CD14-positive monocyte (primary cell): ENCODE measurements around the gene OR51B4. TPM values are rescaled to one million over a fixed set of nuclear protein-coding genes. Genes with fewer than 3 reads are reported as not detected.

Source experiments
- DNase-seq, 3 donors: peaks; one replicate each; pipeline ENCODE4 v3.0.0-alpha.2; 2011 to 2022
- H2AFZ ChIP-seq: 2 replicates; pipeline ENCODE4 v1.6.0; 2012; ENCODE audit warnings: mild to moderate bottlenecking, low read depth, low read length, inconsistent platforms; ENCODE audit not compliant: insufficient read depth, poor library complexity, severe bottlenecking
- H3K27ac ChIP-seq, 2 donors: 1 replicate in 1 of 2; 2 replicates in 1 of 2; pipeline ENCODE4 v1.5.1; 2012 to 2013; ENCODE audit warnings: low read length in 2 of 2, control low read depth in 1 of 2, inconsistent platforms in 1 of 2, low read depth in 1 of 2, mild to moderate bottlenecking in 1 of 2
- H3K27me3 ChIP-seq, 2 donors: one replicate each; pipeline versions ENCODE4 v1.6.0 to v1.6.1; 2011 to 2013; ENCODE audit warnings: low read length in 2 of 2; ENCODE audit not compliant: control insufficient read depth in 2 of 2, insufficient read depth in 2 of 2
- H3K36me3 ChIP-seq, 2 donors: replicated peaks in 1 of 2; 1 replicate in 1 of 2; 2 replicates in 1 of 2; pipeline versions ENCODE4 v1.5.1 to v1.6.1; 2012 to 2013; ENCODE audit warnings: low read length in 2 of 2, control low read depth in 1 of 2, inconsistent platforms in 1 of 2, mild to moderate bottlenecking in 1 of 2; ENCODE audit not compliant: insufficient read depth in 2 of 2, control insufficient read depth in 1 of 2
- H3K4me1 ChIP-seq, 2 donors: 1 replicate in 1 of 2; 2 replicates in 1 of 2; pipeline versions ENCODE4 v1.5.1 to v1.6.1; 2012 to 2013; ENCODE audit warnings: low read length in 2 of 2, control low read depth in 1 of 2, inconsistent platforms in 1 of 2, mild to moderate bottlenecking in 1 of 2, moderate library complexity in 1 of 2; ENCODE audit not compliant: insufficient read depth in 2 of 2, control insufficient read depth in 1 of 2
- H3K4me2 ChIP-seq: replicated peaks from 2 replicates; pipeline ENCODE3; 2012; ENCODE audit warnings: low read length, moderate library complexity, mild to moderate bottlenecking; ENCODE audit not compliant: poor library complexity, severe bottlenecking; ENCODE audit errors: extremely low read depth
- H3K4me3 ChIP-seq, 3 experiments: fragments of 200-600 bp in 1 of 3; sonication (generic) in 1 of 3; replicated peaks in 1 of 3; 1 replicate in 2 of 3; 2 replicates in 1 of 3; pipeline ENCODE4 v1.5.1; 2011 to 2013; ENCODE audit warnings: low read length in 3 of 3, mild to moderate bottlenecking in 3 of 3, control low read depth in 2 of 3, low read depth in 2 of 3, inconsistent platforms in 1 of 3, moderate library complexity in 1 of 3
- H3K79me2 ChIP-seq: 2 replicates; pipeline ENCODE4 v1.6.0; 2012; ENCODE audit warnings: mild to moderate bottlenecking, control low read depth, inconsistent platforms, low read length, moderate library complexity; ENCODE audit not compliant: insufficient read depth
- H3K9ac ChIP-seq: 2 replicates; pipeline ENCODE4 v1.6.0; 2017; ENCODE audit warnings: low read length, mild to moderate bottlenecking; ENCODE audit not compliant: insufficient read depth, poor library complexity, severe bottlenecking
- H3K9me3 ChIP-seq, 2 donors: replicated peaks in 1 of 2; 1 replicate in 1 of 2; 2 replicates in 1 of 2; pipeline versions ENCODE4 v1.5.1 to v1.6.1; 2012 to 2013; ENCODE audit warnings: low read length in 2 of 2, control low read depth in 1 of 2; ENCODE audit not compliant: control insufficient read depth in 1 of 2, insufficient read depth in 1 of 2
- H4K20me1 ChIP-seq: 2 replicates; pipeline ENCODE4 v1.6.0; 2012; ENCODE audit warnings: mild to moderate bottlenecking, low read length, control low read depth, moderate library complexity; ENCODE audit not compliant: insufficient read depth
- H3K27ac Mint-ChIP-seq, 7 donors: one replicate each; pipeline ENCODE4 v1.8.0; 2020; ENCODE audit warnings: mild to moderate bottlenecking in 7 of 7, mixed read lengths in 7 of 7, moderate library complexity in 6 of 7, inconsistent platforms in 2 of 7
- H3K27me3 Mint-ChIP-seq, 3 donors: one replicate each; pipeline ENCODE4 v1.8.0; 2021 to 2022; ENCODE audit warnings: low read depth in 3 of 3, mild to moderate bottlenecking in 3 of 3, mixed read lengths in 3 of 3, moderate library complexity in 3 of 3, inconsistent platforms in 1 of 3
- H3K36me3 Mint-ChIP-seq, 2 donors: one replicate each; pipeline ENCODE4 v1.8.0; 2020; ENCODE audit warnings: mixed read lengths in 2 of 2, inconsistent platforms in 1 of 2, mild to moderate bottlenecking in 1 of 2
- H3K4me1 Mint-ChIP-seq: one replicate; pipeline ENCODE4 v1.8.0; 2020; ENCODE audit warnings: mild to moderate bottlenecking, mixed read lengths
- H3K4me3 Mint-ChIP-seq, 2 donors: one replicate each; pipeline ENCODE4 v1.8.0; 2020; ENCODE audit warnings: mild to moderate bottlenecking in 2 of 2, mixed read lengths in 2 of 2, moderate library complexity in 1 of 2
- H3K9me3 Mint-ChIP-seq, 7 donors: one replicate each; pipeline ENCODE4 v1.8.0; 2020 to 2022; ENCODE audit warnings: mixed read lengths in 7 of 7, mild to moderate bottlenecking in 6 of 7, moderate library complexity in 6 of 7, inconsistent platforms in 2 of 7
- WGBS: methylation state at CpG from one replicate; pipeline ENCODE4 v1.1.5; 2013; ENCODE audit warnings: missing lambda C conversion rate; ENCODE audit not compliant: insufficient coverage; 5-methylcytosine and 5-hydroxymethylcytosine counted together
- intact Hi-C, 2 donors: fragments of 100-400 bp; cut with micrococcal nuclease; formaldehyde crosslinking; loops; one replicate each; pipeline versions ENCODE4 v1.15.0 to v1.15.1; 2023
- polyA plus RNA-seq, 3 donors: library from polyadenylated mRNA; depleted of rRNA in 1 of 3; unstranded in 2 of 3; stranded (reverse) in 1 of 3; fragments of 300-500 nt in 2 of 3; fragments of >200 nt in 1 of 3; fragmentation: Illumina TruSeq in 2 of 3; gene quantifications; 1 replicate in 2 of 3; 2 replicates in 1 of 3; pipeline ENCODE4 v1.2.3, GENCODE V29; 2012 to 2021
- TF ChIP-seq, protein P1 (sequence below): fragments of 200-600 bp; IDR thresholded peaks from one replicate; pipeline ENCODE4 v1.8.0; 2022; ENCODE audit warnings: antibody characterized with exemption, mild to moderate bottlenecking

Gene OR51B4
- polyA plus RNA-seq, 3 donors, result not detected

- H3K4me1 ChIP-seq, result no peaks in the 10 kb centered on the region
- TF ChIP-seq, protein P1, sequence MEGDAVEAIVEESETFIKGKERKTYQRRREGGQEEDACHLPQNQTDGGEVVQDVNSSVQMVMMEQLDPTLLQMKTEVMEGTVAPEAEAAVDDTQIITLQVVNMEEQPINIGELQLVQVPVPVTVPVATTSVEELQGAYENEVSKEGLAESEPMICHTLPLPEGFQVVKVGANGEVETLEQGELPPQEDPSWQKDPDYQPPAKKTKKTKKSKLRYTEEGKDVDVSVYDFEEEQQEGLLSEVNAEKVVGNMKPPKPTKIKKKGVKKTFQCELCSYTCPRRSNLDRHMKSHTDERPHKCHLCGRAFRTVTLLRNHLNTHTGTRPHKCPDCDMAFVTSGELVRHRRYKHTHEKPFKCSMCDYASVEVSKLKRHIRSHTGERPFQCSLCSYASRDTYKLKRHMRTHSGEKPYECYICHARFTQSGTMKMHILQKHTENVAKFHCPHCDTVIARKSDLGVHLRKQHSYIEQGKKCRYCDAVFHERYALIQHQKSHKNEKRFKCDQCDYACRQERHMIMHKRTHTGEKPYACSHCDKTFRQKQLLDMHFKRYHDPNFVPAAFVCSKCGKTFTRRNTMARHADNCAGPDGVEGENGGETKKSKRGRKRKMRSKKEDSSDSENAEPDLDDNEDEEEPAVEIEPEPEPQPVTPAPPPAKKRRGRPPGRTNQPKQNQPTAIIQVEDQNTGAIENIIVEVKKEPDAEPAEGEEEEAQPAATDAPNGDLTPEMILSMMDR, result no peak
- H3K79me2 ChIP-seq, result no peaks in the 10 kb centered on the region
- no peaks in the 10 kb centered on the region for H3K4me1 Mint-ChIP-seq
- no peak overlapping the region for H3K4me3 Mint-ChIP-seq
- no peak for DNase-seq
- no peaks in the 10 kb centered on the region for H3K36me3 Mint-ChIP-seq
- H3K27me3 ChIP-seq, result no peaks in the 10 kb centered on the region
- intact Hi-C loops, result no loop called here
- H3K27ac Mint-ChIP-seq, result no peak overlapping the region
- H3K36me3 ChIP-seq, result no peaks in the 10 kb centered on the region
- H3K9me3 ChIP-seq, result no peaks in the 10 kb centered on the region
- peaks cover 0 to 2% (median 0%) of the 10 kb centered on the region in 3 donors for H3K27me3 Mint-ChIP-seq
- no peak overlapping the region for H2AFZ ChIP-seq
- no peak overlapping the region for H3K4me3 ChIP-seq
- H3K27ac ChIP-seq, result no peak overlapping the region
- H3K4me2 ChIP-seq, result no peak overlapping the region
- H3K9me3 Mint-ChIP-seq, result no peaks in the 10 kb centered on the region
- no peaks in the 10 kb centered on the region for H4K20me1 ChIP-seq
- WGBS, result no CpG with 5 or more reads among the region's 2 CpGs
- H3K9ac ChIP-seq, result no peak overlapping the region
Measured at GRCh38 chr11:5251746-5252145, 50.0 kb downstream of the OR51B4 start.

Other genes with a start within 250 kb of the OR51B4 start
- gene OR52E2, start 242.3 kb downstream of the OR51B4 start, polyA plus RNA-seq, result not detected
- gene OR52E1, start 232.4 kb downstream of the OR51B4 start, polyA plus RNA-seq, result not detected
- not detected for gene OR52A5, start 163.6 kb downstream of the OR51B4 start, polyA plus RNA-seq
- gene OR52A1, start 147.2 kb downstream of the OR51B4 start, polyA plus RNA-seq, result not detected
- gene OR51V1, start 101.3 kb downstream of the OR51B4 start, polyA plus RNA-seq, result not detected
- 100 to 1,000 TPM in 2 of 3 donors, 1 to 10 TPM in 1; 3.0 to 298 (median 278) TPM for gene HBB, start 74.9 kb downstream of the OR51B4 start, polyA plus RNA-seq
- gene HBD, start 67.5 kb downstream of the OR51B4 start, polyA plus RNA-seq, result not detected
- gene HBG1, start 52.1 kb downstream of the OR51B4 start, polyA plus RNA-seq, result not detected
- 1 to 10 TPM in 1 of 3 donors, not detected in 2; 5.1 TPM for gene HBG2, start 47.2 kb downstream of the OR51B4 start, polyA plus RNA-seq
- not detected for gene HBE1, start 32.0 kb downstream of the OR51B4 start, polyA plus RNA-seq
- gene OR51B2, start 22.4 kb upstream of the OR51B4 start, polyA plus RNA-seq, result not detected
- not detected for gene OR51B5, start 41.6 kb upstream of the OR51B4 start, polyA plus RNA-seq
- gene OR51B6, start 49.6 kb upstream of the OR51B4 start, polyA plus RNA-seq, result not detected
- not detected for gene OR51M1, start 81.9 kb upstream of the OR51B4 start, polyA plus RNA-seq
- gene OR51Q1, start 120.2 kb upstream of the OR51B4 start, polyA plus RNA-seq, result not detected
- not detected for gene OR51I1, start 139.6 kb upstream of the OR51B4 start, polyA plus RNA-seq
- gene OR51I2, start 147.4 kb upstream of the OR51B4 start, polyA plus RNA-seq, result not detected
- not detected for gene OR52D1, start 186.7 kb upstream of the OR51B4 start, polyA plus RNA-seq
- not detected for gene UBQLN3, start 208.0 kb upstream of the OR51B4 start, polyA plus RNA-seq
- under 1 TPM in 1 of 3 donors, not detected in 2; 0.33 TPM for gene UBQLNL, start 214.8 kb upstream of the OR51B4 start, polyA plus RNA-seq
- gene OR52H1, start 246.6 kb upstream of the OR51B4 start, polyA plus RNA-seq, result not detected